HCT116 (cell line): ENCODE measurements around the gene PAX5. TPM values are rescaled to one million over a fixed set of nuclear protein-coding genes. Genes with fewer than 3 reads are reported as not detected.

Experiments used
- ATAC-seq: fragments of 200-7000 bp; cut with Tn5 transposase; 2 replicates; pipeline ENCODE4 v1.9.1; 2020; ENCODE audit warnings: mild to moderate bottlenecking, moderate library complexity
- BruUV-seq: library from RNA; stranded (reverse); fragments of 400-500 nt; replicated peaks from 2 replicates; lab custom pipeline; 2021; lab: Mats Ljungman, UMichigan
- CTCF ChIA-PET: fragments of 300-600 bp; sonication (Branson Sonifier 250); formaldehyde crosslinking; loops from one replicate; lab custom pipeline; 2021; ENCODE audit warnings: antibody characterized with exemption; lab: Charles Lee
- POLR2A ChIA-PET: fragments of 300-600, 350-600 bp; sonication (Branson Sonifier 250); formaldehyde crosslinking; loops from one replicate; lab custom pipeline; 2021; ENCODE audit warnings: antibody characterized with exemption; lab: Charles Lee
- RAD21 ChIA-PET, 2 experiments: fragments of 300-600 bp; sonication (Branson Sonifier 250); formaldehyde crosslinking; loops; one replicate each; lab custom pipeline; 2023; ENCODE audit warnings: low total read pairs in 2 of 2; ENCODE audit not compliant: uncharacterized antibody in 2 of 2, unreplicated experiment in 2 of 2, low non-redundant PET in 1 of 2; lab: Charles Lee
- DNase-seq: peaks from one replicate; pipeline ENCODE4 v3.0.0-alpha.2; 2010; ENCODE audit warnings: low read depth, low spot score
- H2AFZ ChIP-seq: fragments of 200-600 bp; shearing (Covaris generic), sonication (generic); 2 replicates; pipeline ENCODE4 v1.6.1; 2017; ENCODE audit warnings: low read depth, mixed run types, mixed read lengths, antibody characterized with exemption, low read length; ENCODE audit not compliant: poor library complexity, severe bottlenecking
- H3K27ac ChIP-seq: 2 replicates; pipeline ENCODE4 v1.5.1; 2012; ENCODE audit warnings: low read depth, low read length
- H3K27me3 ChIP-seq: fragments of 200-600 bp; sonication (generic); 2 replicates; pipeline ENCODE4 v1.6.1; 2016; ENCODE audit warnings: mixed run types, low read length, mixed read lengths; ENCODE audit not compliant: insufficient read depth
- H3K36me3 ChIP-seq, 2 experiments: fragments of 200-500 bp in 1 of 2; fragments of 200-600 bp in 1 of 2; sonication (Bioruptor generic) in 1 of 2; sonication (generic) in 1 of 2; 2 replicates each; pipeline versions ENCODE4 v1.5.1 to v1.6.1; 2014 to 2016; ENCODE audit warnings: low read length in 2 of 2, inconsistent platforms in 1 of 2, mixed read lengths in 1 of 2, mixed run types in 1 of 2; ENCODE audit not compliant: insufficient read depth in 2 of 2, control insufficient read depth in 1 of 2
- H3K4me1 ChIP-seq, 2 experiments: fragments of 200-600 bp in 1 of 2; sonication (generic) in 1 of 2; 2 replicates each; pipeline versions ENCODE4 v1.5.1 to v1.6.1; 2012 to 2017; ENCODE audit warnings: low read length in 2 of 2, inconsistent platforms in 1 of 2, mild to moderate bottlenecking in 1 of 2, mixed read lengths in 1 of 2, mixed run types in 1 of 2, moderate library complexity in 1 of 2; ENCODE audit not compliant: insufficient read depth in 2 of 2, control insufficient read depth in 1 of 2
- H3K4me2 ChIP-seq: fragments of 200-600 bp; sonication (generic); 2 replicates; pipeline ENCODE4 v1.6.1; 2017; ENCODE audit warnings: mixed run types, low read length, mixed read lengths
- H3K4me3 ChIP-seq, 2 experiments: fragments of 200-600 bp in 1 of 2; sonication (generic) in 1 of 2; replicated peaks in 1 of 2; 2 replicates each; pipeline ENCODE4 v1.5.1; 2011 to 2016; ENCODE audit warnings: low read length in 2 of 2, control low read depth in 1 of 2, low read depth in 1 of 2, mild to moderate bottlenecking in 1 of 2, mixed read lengths in 1 of 2, mixed run types in 1 of 2
- H3K79me2 ChIP-seq: fragments of 200-600 bp; sonication (generic); 2 replicates; pipeline ENCODE4 v1.6.1; 2017; ENCODE audit warnings: mild to moderate bottlenecking, mixed run types, low read length, moderate library complexity, mixed read lengths; ENCODE audit not compliant: insufficient read depth
- H3K9ac ChIP-seq: fragments of 200-600 bp; sonication (generic); 2 replicates; pipeline ENCODE4 v1.6.1; 2016; ENCODE audit warnings: low read length, mixed read lengths
- H3K9me2 ChIP-seq: fragments of 200-600 bp; sonication (generic), shearing (Covaris generic); 2 replicates; pipeline ENCODE4 v1.6.1; 2017; ENCODE audit warnings: mixed run types, mild to moderate bottlenecking, moderate library complexity; ENCODE audit not compliant: insufficient read depth
- H3K9me3 ChIP-seq, 2 experiments: fragments of 200-500 bp in 1 of 2; fragments of 200-600 bp in 1 of 2; sonication (Bioruptor generic) in 1 of 2; sonication (generic) in 1 of 2; 2 replicates each; pipeline ENCODE4 v1.6.1; 2014 to 2017; ENCODE audit warnings: low read length in 2 of 2, mixed read lengths in 2 of 2, inconsistent platforms in 1 of 2, low read depth in 1 of 2, mild to moderate bottlenecking in 1 of 2, mixed run types in 1 of 2, moderate library complexity in 1 of 2; ENCODE audit not compliant: control insufficient read depth in 1 of 2, insufficient read depth in 1 of 2
- H4K20me1 ChIP-seq: fragments of 200-600 bp; sonication (generic), shearing (Covaris generic); 2 replicates; pipeline ENCODE4 v1.6.1; 2017; ENCODE audit warnings: mixed run types, mild to moderate bottlenecking, moderate library complexity; ENCODE audit not compliant: insufficient read depth
- EGR1 ChIP-seq: IDR thresholded peaks from 2 replicates; pipeline ENCODE4 v1.6.1; 2012; ENCODE audit warnings: low read depth
- EZH2 ChIP-seq: fragments of 200-600 bp; sonication (generic); IDR thresholded peaks from 2 replicates; pipeline ENCODE4 v1.6.1; 2017; ENCODE audit warnings: antibody characterized with exemption, mixed run types
- JUND ChIP-seq: IDR thresholded peaks from 2 replicates; pipeline ENCODE4 v1.6.1; 2012
- MAX ChIP-seq: IDR thresholded peaks from 2 replicates; pipeline ENCODE4 v1.6.1; 2012
- POLR2A ChIP-seq: IDR thresholded peaks from 2 replicates; pipeline ENCODE4 v1.7.0; 2011; ENCODE audit warnings: borderline replicate concordance; ENCODE audit not compliant: insufficient read depth, insufficient read length; ENCODE audit errors: extremely low read depth
- POLR2AphosphoS5 ChIP-seq: IDR thresholded peaks from 2 replicates; pipeline ENCODE4 v1.6.1; 2011; ENCODE audit warnings: mild to moderate bottlenecking, low read depth, low read length, moderate library complexity
- SIN3A ChIP-seq: IDR thresholded peaks from 2 replicates; pipeline ENCODE4 v1.6.1; 2012; ENCODE audit warnings: low read depth
- SP1 ChIP-seq: IDR thresholded peaks from 2 replicates; pipeline ENCODE4 v1.6.1; 2012; ENCODE audit warnings: low read depth
- SRF ChIP-seq: IDR thresholded peaks from 2 replicates; pipeline ENCODE4 v1.6.1; 2012; ENCODE audit warnings: low read depth
- TCF7L2 ChIP-seq: IDR thresholded peaks from 2 replicates; pipeline ENCODE4 v1.7.0; 2011; ENCODE audit warnings: borderline replicate concordance, inconsistent platforms; ENCODE audit not compliant: insufficient read depth, insufficient read length; ENCODE audit errors: extremely low read depth
- ZFX ChIP-seq: fragments of 450-650 bp; IDR thresholded peaks from 2 replicates; pipeline ENCODE4 v1.6.1; 2017
- ZNF274 ChIP-seq: fragments of 200-500 bp; sonication (Bioruptor generic); IDR thresholded peaks from 2 replicates; pipeline ENCODE4 v1.6.1; 2014; ENCODE audit warnings: mild to moderate bottlenecking, low read depth, low read length, inconsistent platforms
- intact Hi-C: fragments of 100-400 bp; cut with micrococcal nuclease; formaldehyde crosslinking; loops from 2 replicates; pipeline ENCODE4 v1.10.0; 2022
- total RNA-seq: library from RNA; stranded (reverse); gene quantifications from one replicate; pipeline ENCODE4 v1.2.1, GENCODE V29; 2021; ENCODE audit not compliant: unreplicated experiment
- TF ChIP-seq, protein P1 (sequence below): IDR thresholded peaks from 2 replicates; pipeline ENCODE4 v1.6.1; 2012; ENCODE audit warnings: low read depth

Gene PAX5
- total RNA-seq, 1 experiment from 2014 or later = 0.17 TPM

DNA sequence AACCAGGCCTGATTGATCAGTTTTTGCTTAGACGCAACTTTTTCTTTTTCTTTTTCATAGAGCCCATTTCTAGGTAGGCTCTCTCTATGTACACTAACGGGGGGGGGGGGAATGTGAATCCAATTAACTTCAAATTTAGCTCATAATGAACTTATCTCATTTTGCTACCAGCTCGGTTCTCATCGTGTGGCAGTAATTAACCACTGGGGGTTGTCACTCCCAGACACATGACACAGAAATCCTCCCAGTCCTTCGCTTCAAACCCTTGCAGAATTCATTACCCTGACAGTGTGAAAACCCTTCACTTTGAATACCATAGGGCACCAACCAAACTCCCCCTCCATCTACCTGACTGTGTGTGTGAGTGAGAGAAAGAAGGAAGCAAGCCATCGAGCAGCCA is 144.2 kb downstream of the PAX5 start:
- CTCF ChIA-PET = no interaction called here
- Histone ChIP-seq H3K4me3 (no peak overlapping the region), H3K79me2 (no peaks in the 10 kb centered on the region), H3K9me2 (no peaks in the 10 kb centered on the region), H3K9ac (no peak overlapping the region), H2AFZ (no peak overlapping the region), H3K27ac (no peak overlapping the region), H3K4me1 (no peaks in the 10 kb centered on the region), H4K20me1 (no peaks in the 10 kb centered on the region), H3K4me2 (no peak overlapping the region), H3K27me3 (peaks cover 72% of the 10 kb centered on the region), H3K36me3 (no peaks in the 10 kb centered on the region), H3K9me3 (no peaks in the 10 kb centered on the region)
- POLR2A ChIA-PET = no interaction called here
- RAD21 ChIA-PET = no interaction called here
- intact Hi-C loops = no loop called here
- BruUV-seq = no TSS peak
- ATAC-seq (no peak), DNase-seq (no peak)
- TF ChIP-seq SRF = no peak
- TF ChIP-seq POLR2A = no peak
- TF ChIP-seq ZNF274 = no peak
- no peak for TF ChIP-seq SIN3A
- TF ChIP-seq EGR1 = no peak

GRCh38 chr9:36888551-36888950 is 145.5 kb downstream of the PAX5 start:
- Histone ChIP-seq H3K4me3 (no peak overlapping the region), H3K9me2 (no peaks in the 10 kb centered on the region), H3K9ac (no peak overlapping the region), H3K4me1 (no peaks in the 10 kb centered on the region), H3K79me2 (no peaks in the 10 kb centered on the region), H2AFZ (no peak overlapping the region), H3K27me3 (peaks cover 68% of the 10 kb centered on the region), H3K27ac (no peak overlapping the region), H3K36me3 (no peaks in the 10 kb centered on the region), H4K20me1 (no peaks in the 10 kb centered on the region), H3K9me3 (no peaks in the 10 kb centered on the region), H3K4me2 (no peak overlapping the region)
- ATAC-seq (no peak), DNase-seq (no peak)
- RAD21 ChIA-PET = no interaction called here
- no peak for TF ChIP-seq TCF7L2
- TF ChIP-seq EGR1 = no peak
- no peak for TF ChIP-seq POLR2AphosphoS5
- TF ChIP-seq MAX = no peak
- TF ChIP-seq EZH2 = no peak
- no peak for TF ChIP-seq JUND
- TF ChIP-seq, protein P1, sequence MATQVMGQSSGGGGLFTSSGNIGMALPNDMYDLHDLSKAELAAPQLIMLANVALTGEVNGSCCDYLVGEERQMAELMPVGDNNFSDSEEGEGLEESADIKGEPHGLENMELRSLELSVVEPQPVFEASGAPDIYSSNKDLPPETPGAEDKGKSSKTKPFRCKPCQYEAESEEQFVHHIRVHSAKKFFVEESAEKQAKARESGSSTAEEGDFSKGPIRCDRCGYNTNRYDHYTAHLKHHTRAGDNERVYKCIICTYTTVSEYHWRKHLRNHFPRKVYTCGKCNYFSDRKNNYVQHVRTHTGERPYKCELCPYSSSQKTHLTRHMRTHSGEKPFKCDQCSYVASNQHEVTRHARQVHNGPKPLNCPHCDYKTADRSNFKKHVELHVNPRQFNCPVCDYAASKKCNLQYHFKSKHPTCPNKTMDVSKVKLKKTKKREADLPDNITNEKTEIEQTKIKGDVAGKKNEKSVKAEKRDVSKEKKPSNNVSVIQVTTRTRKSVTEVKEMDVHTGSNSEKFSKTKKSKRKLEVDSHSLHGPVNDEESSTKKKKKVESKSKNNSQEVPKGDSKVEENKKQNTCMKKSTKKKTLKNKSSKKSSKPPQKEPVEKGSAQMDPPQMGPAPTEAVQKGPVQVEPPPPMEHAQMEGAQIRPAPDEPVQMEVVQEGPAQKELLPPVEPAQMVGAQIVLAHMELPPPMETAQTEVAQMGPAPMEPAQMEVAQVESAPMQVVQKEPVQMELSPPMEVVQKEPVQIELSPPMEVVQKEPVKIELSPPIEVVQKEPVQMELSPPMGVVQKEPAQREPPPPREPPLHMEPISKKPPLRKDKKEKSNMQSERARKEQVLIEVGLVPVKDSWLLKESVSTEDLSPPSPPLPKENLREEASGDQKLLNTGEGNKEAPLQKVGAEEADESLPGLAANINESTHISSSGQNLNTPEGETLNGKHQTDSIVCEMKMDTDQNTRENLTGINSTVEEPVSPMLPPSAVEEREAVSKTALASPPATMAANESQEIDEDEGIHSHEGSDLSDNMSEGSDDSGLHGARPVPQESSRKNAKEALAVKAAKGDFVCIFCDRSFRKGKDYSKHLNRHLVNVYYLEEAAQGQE = no peak
- TF ChIP-seq ZNF274 = no peak
- TF ChIP-seq ZFX = no peak
- TF ChIP-seq SP1 = no peak
- intact Hi-C loops = no loop called here
- BruUV-seq = no TSS peak
- CTCF ChIA-PET = no interaction called here
- POLR2A ChIA-PET = no interaction called here
